Motor neuron (in vitro differentiated cells): ENCODE data around the gene USP15. TPM values are rescaled to one million over a fixed set of nuclear protein-coding genes. Genes with fewer than 3 reads are reported as not detected.
A peak's percentile ranks its signal among the peaks of the same experiment; 100 is the strongest.

ENCODE experiments used
- ATAC-seq, 8 experiments: fragments of 200-7000 bp; cut with Tn5 transposase; replicated peaks in 6 of 8; 2 replicates each; pipeline ENCODE4 v1.8.0; 2021; ENCODE audit warnings: mild to moderate bottlenecking in 8 of 8, moderate library complexity in 8 of 8
- H3K27ac ChIP-seq, 2 donors: fragments of 250-450 bp; sonication (Bioruptor Pico); 2 replicates each; pipeline ENCODE4 v1.9.0; 2021; ENCODE audit warnings: antibody characterized with exemption in 2 of 2, mild to moderate bottlenecking in 2 of 2, moderate library complexity in 1 of 2
- H3K4me1 ChIP-seq, 2 donors: fragments of 250-450 bp; sonication (Bioruptor Pico); replicated peaks in 1 of 2; 2 replicates each; pipeline ENCODE4 v1.6.1; 2021; ENCODE audit warnings: antibody characterized with exemption in 2 of 2, mild to moderate bottlenecking in 2 of 2, moderate library complexity in 1 of 2
- H3K4me3 ChIP-seq, 5 donors: fragments of 250-450 bp; sonication (Bioruptor Pico); 2 replicates each; pipeline ENCODE4 v1.9.0; 2021; ENCODE audit warnings: antibody characterized with exemption in 5 of 5, mild to moderate bottlenecking in 5 of 5, moderate library complexity in 4 of 5
- WGBS, 10 experiments: fragments of 450-650 bp; shearing (Covaris generic); methylation state at CpG; one replicate each; pipeline ENCODE4 v1.0.0; 2022; 5-methylcytosine and 5-hydroxymethylcytosine counted together
- in situ Hi-C, 9 experiments: fragments of 400-800 bp; cut with MboI; loops; one replicate each; pipeline ENCODE4 v1.15.0; 2021; ENCODE audit warnings: low sequenced_read_pairs in 9 of 9, low pct_unique_long_range_greater_than_20kb in 2 of 9; ENCODE audit not compliant: unreplicated experiment in 9 of 9
- total RNA-seq, 8 experiments: library from RNA; unstranded; fragments of 300-600 nt; gene quantifications; 2 replicates each; pipeline versions ENCODE4 v1.2.3 to v1.2.4, GENCODE V29; 2022

USP15 gene
- 10 to 100 TPM; 47.1 to 92.0 (median 67.7) TPM for total RNA-seq

GRCh38 chr12:62259993-62260732 is at the start of gene USP15:
TSS of gene USP15 (plus strand) at chr12:62260404. CDS start at chr12:62260415, 11 bp downstream.
- H3K4me3 ChIP-seq: peak within 1 kb of the TSS; percentile 74 to 95 (median 84)
- H3K27ac ChIP-seq: peak within 1 kb of the TSS; percentile 88 to 93
- peaks cover 6 to 19% of the 10 kb centered on the region in 2 donors for H3K4me1 ChIP-seq
- in situ Hi-C loops: no loop called here
- ATAC-seq: peak; percentile 85 to 97 (median 96)
- 0% methylated on average over 3 to 7 of the region's 61 CpGs; no CpG with 5 or more reads in 7 of the 10 experiments for WGBS, 10 experiments

GRCh38 chr12:62210422-62210821 is 49.8 kb upstream of the USP15 start:
- H3K27ac ChIP-seq: no peak overlapping the region
- 18 to 57% (median 36%) methylated on average over 3 to 7 of the region's 7 CpGs for WGBS, 10 experiments
- peak in 3 of 8 experiments; percentile 37 to 47 (median 47) for ATAC-seq
- H3K4me3 ChIP-seq: no peak overlapping the region
- no peaks in the 10 kb centered on the region for H3K4me1 ChIP-seq
- in situ Hi-C loops: no loop called here

- ATAC-seq: no peak
- H3K4me3 ChIP-seq: no peak overlapping the region
- in situ Hi-C loops: no loop called here
- 14 to 100% (median 100%) methylated on average over 1 to 3 of the region's 4 CpGs; no CpG with 5 or more reads in 3 of the 10 experiments for WGBS, 10 experiments
- no peaks in the 10 kb centered on the region for H3K4me1 ChIP-seq
- no peak overlapping the region for H3K27ac ChIP-seq
Measured at GRCh38 chr12:62211510-62211909, 48.7 kb upstream of the USP15 start.

GRCh38 chr12:62214846-62215245 is 45.4 kb upstream of the USP15 start:
- H3K4me3 ChIP-seq: no peak overlapping the region
- ATAC-seq: no peak
- no peaks in the 10 kb centered on the region for H3K4me1 ChIP-seq
- in situ Hi-C loops: no loop called here
- no peak overlapping the region for H3K27ac ChIP-seq

GRCh38 chr12:62215506-62215905 is 44.7 kb upstream of the USP15 start:
- Histone ChIP-seq H3K4me3 (no peak overlapping the region), H3K4me1 (no peaks in the 10 kb centered on the region), H3K27ac (no peak overlapping the region)
- no peak for ATAC-seq
- in situ Hi-C loops: no loop called here
- 18 to 95% (median 68%) methylated on average over 1 to 2 of the region's 2 CpGs; no CpG with 5 or more reads in 1 of the 10 experiments for whole genome bisulfite sequencing, 10 experiments

- no peak for ATAC-seq
Measured at GRCh38 chr12:62217466-62218194, 42.6 kb upstream of the USP15 start.

GRCh38 chr12:62221107-62221506 is 39.1 kb upstream of the USP15 start:
- Histone ChIP-seq H3K27ac (no peak overlapping the region), H3K4me1 (no peaks in the 10 kb centered on the region), H3K4me3 (no peak overlapping the region)
- ATAC-seq: no peak
- in situ Hi-C loops: no loop called here

More at GRCh38 chr12:62217466-62218194, 42.6 kb upstream of the USP15 start:
- Histone ChIP-seq H3K4me3 (no peak overlapping the region), H3K4me1 (no peaks in the 10 kb centered on the region), H3K27ac (no peak overlapping the region)
- in situ Hi-C loops: no loop called here
- WGBS, 10 experiments: 27 to 100% (median 86%) methylated on average over 1 to 6 of the region's 6 CpGs

GRCh38 chr12:62224601-62225000 is 35.6 kb upstream of the USP15 start:
- WGBS, 10 experiments: 50 to 100% (median 86%) methylated on average over 2 to 3 of the region's 3 CpGs
- no peaks in the 10 kb centered on the region for H3K4me1 ChIP-seq
- H3K27ac ChIP-seq: no peak overlapping the region
- ATAC-seq: no peak
- no peak overlapping the region for H3K4me3 ChIP-seq
- in situ Hi-C loops: no loop called here

GRCh38 chr12:62227091-62227490 is 33.1 kb upstream of the USP15 start:
- no peak overlapping the region for H3K27ac ChIP-seq
- no peaks in the 10 kb centered on the region for H3K4me1 ChIP-seq
- H3K4me3 ChIP-seq: no peak overlapping the region
- WGBS, 10 experiments: 0 to 81% (median 36%) methylated on average over 1 to 2 of the region's 2 CpGs; no CpG with 5 or more reads in 1 of the 10 experiments
- in situ Hi-C loops: no loop called here
- ATAC-seq: no peak

GRCh38 chr12:62230652-62231051 is 29.6 kb upstream of the USP15 start:
- no peak overlapping the region for H3K27ac ChIP-seq
- in situ Hi-C loops: no loop called here
- no peak for ATAC-seq
- WGBS, 10 experiments: 49 to 100% (median 94%) methylated on average over 1 to 2 of the region's 2 CpGs; no CpG with 5 or more reads in 2 of the 10 experiments
- H3K4me1 ChIP-seq: no peaks in the 10 kb centered on the region
- no peak overlapping the region for H3K4me3 ChIP-seq

GRCh38 chr12:62232143-62232729 is 28.0 kb upstream of the USP15 start:
- Histone ChIP-seq H3K27ac (no peak overlapping the region), H3K4me3 (no peak overlapping the region), H3K4me1 (no peaks in the 10 kb centered on the region)
- 42 to 90% (median 60%) methylated on average over 1 to 3 of the region's 3 CpGs; no CpG with 5 or more reads in 7 of the 10 experiments for WGBS, 10 experiments
- in situ Hi-C loops: no loop called here
- no peak for ATAC-seq

GRCh38 chr12:62233805-62234204 is 26.4 kb upstream of the USP15 start:
- WGBS, 10 experiments: 0 to 100% (median 98%) methylated on average over 1 to 2 of the region's 2 CpGs; no CpG with 5 or more reads in 2 of the 10 experiments
- no peak overlapping the region for H3K4me3 ChIP-seq
- H3K4me1 ChIP-seq: no peaks in the 10 kb centered on the region
- no peak overlapping the region for H3K27ac ChIP-seq
- ATAC-seq: no peak
- in situ Hi-C loops: no loop called here

- no peak for ATAC-seq
- in situ Hi-C loops: no loop called here
- Histone ChIP-seq H3K27ac (no peak overlapping the region), H3K4me1 (no peaks in the 10 kb centered on the region), H3K4me3 (no peak overlapping the region)
- WGBS, 10 experiments: 75 to 100% (median 100%) methylated on average over 1 to 2 of the region's 2 CpGs; no CpG with 5 or more reads in 3 of the 10 experiments
Measured at GRCh38 chr12:62239571-62239970, 20.6 kb upstream of the USP15 start.
